Measurements from ENCODE around the gene TGFBR3. TPM values are rescaled to one million over a fixed set of nuclear protein-coding genes. Genes with fewer than 3 reads are reported as not detected.

Gene TGFBR3
- total and polyA plus RNA-seq, 12 donors: 6.6 to 36.7 (median 24.3) TPM

- H3K27me3 ChIP-seq: peaks cover 0 to 3% (median 0%) of the 10 kb centered on the region in 7 donors
- H3K36me3 ChIP-seq: no peaks in the 10 kb centered on the region
- TF ChIP-seq, protein P1, sequence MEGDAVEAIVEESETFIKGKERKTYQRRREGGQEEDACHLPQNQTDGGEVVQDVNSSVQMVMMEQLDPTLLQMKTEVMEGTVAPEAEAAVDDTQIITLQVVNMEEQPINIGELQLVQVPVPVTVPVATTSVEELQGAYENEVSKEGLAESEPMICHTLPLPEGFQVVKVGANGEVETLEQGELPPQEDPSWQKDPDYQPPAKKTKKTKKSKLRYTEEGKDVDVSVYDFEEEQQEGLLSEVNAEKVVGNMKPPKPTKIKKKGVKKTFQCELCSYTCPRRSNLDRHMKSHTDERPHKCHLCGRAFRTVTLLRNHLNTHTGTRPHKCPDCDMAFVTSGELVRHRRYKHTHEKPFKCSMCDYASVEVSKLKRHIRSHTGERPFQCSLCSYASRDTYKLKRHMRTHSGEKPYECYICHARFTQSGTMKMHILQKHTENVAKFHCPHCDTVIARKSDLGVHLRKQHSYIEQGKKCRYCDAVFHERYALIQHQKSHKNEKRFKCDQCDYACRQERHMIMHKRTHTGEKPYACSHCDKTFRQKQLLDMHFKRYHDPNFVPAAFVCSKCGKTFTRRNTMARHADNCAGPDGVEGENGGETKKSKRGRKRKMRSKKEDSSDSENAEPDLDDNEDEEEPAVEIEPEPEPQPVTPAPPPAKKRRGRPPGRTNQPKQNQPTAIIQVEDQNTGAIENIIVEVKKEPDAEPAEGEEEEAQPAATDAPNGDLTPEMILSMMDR (IDR thresholded peaks at IDR 0.05): no peak
- H3K9me3 ChIP-seq: no peaks in the 10 kb centered on the region
- peak overlapping the region in 4 of 10 donors; percentile 24 to 53 (median 48) for H3K27ac ChIP-seq
- intact Hi-C loops (cut with DNase I): no loop called here
- no peak for DNase-seq
- WGBS, 2 donors: 48 to 71% methylated on average over 1 of the region's 1 CpG
- ATAC-seq: no peak
- no peak overlapping the region for H3K4me3 ChIP-seq
- H3K4me1 ChIP-seq: peaks cover 0 to 25% (median 0%) of the 10 kb centered on the region in 9 donors
Measured at GRCh38 chr1:91891969-91892368, 6.0 kb upstream of the TGFBR3 start.

DNA sequence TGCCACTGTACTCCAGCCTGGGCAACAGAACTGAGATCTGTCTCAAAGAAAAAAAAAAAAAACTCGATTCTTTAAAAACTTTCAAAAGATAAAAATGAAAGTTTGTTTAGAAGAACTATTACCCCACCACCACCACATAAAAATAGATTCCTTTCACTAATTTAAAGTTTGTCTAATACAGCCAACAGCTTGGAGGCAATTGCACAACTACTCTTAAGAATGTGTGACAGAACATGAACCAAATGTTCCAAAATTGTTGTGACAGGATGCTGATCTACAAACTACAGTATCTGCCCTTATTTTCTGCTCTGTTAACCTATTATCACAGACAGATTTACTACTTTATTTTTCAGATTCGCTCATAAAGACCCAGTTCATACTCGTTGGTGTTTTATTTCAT lies 5.5 kb upstream of the TGFBR3 start:
- intact Hi-C loops (cut with DNase I): no loop called here
- 48 to 72% methylated on average over 3 of the region's 3 CpGs for WGBS, 2 donors
- DNase-seq: no peak
- Histone ChIP-seq H3K36me3 (no peaks in the 10 kb centered on the region), H3K27me3 (peaks cover 0 to 8% (median 0%) of the 10 kb centered on the region in 7 donors), H3K27ac (peak overlapping the region in 6 of 10 donors; percentile 24 to 61 (median 48)), H3K9me3 (no peaks in the 10 kb centered on the region), H3K4me3 (no peak overlapping the region), H3K4me1 (peaks cover 0 to 29% (median 3%) of the 10 kb centered on the region in 9 donors)
- peak in 6 of 8 donors; percentile 25 to 63 (median 40) for ATAC-seq
- TF ChIP-seq, protein P1 (IDR thresholded peaks at IDR 0.05): no peak

DNA sequence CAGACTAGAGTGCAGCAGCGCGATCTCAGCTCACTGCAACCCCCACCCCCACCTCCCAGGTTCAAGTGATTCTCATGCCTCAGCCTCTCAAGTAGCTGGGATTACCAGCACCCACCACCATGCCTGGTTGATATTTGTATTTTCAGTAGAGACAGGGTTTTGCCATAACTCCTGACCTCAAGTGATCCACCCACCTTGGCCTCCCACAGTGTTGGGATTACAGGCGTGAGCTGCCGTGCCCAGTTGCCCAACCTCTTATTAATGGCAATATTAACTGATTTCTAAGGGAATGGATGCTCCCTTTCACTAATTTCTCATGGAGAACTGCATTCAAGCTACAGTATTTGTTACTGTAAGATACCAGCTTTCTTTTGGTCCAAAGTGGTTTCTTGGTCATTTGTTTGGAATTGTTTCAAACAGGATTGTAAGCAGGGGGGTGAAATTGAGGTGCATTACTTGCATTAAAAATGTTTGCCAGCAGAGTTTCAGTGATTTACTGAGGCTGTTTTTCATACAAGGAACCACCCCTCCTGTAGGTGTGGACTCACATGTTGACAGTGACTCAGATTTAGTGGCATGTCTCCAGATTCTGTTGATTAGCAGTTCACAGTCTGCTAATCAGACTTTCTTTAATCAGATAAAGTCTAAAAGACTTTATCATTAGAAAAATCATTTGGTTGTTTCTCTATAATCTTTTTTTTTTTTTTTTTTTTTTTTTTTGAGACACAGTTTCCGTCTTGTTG lies 3.9 kb upstream of the TGFBR3 start:
- 89 to 97% methylated on average over 5 of the region's 5 CpGs for whole genome bisulfite sequencing, 2 donors
- no peak for ATAC-seq
- H3K27ac ChIP-seq: no peak overlapping the region

DNA sequence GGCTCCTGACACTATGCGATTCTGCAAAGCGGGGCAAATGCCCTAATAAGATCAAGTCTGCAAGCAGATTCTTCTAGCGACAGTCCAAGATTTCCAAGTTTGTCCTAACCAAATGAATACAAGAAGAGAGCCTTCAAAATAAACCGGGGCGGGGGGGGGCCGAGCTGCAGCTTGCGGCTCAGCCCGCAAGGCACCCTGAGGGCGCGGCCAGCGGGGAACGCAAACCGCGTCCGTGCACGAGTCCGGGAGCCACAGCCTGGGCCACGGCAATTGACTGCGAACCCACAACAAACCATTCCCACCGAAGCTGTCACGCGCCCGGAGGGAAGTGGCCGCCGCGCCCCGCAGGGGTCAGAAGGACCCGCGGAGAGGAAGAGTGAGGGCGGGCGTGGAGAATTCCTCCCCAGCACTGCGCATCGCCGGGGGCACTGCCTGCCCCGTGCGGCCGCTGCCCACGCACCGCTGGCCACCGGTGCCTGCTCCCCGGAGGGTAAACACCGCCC lies 687 bp downstream of the TGFBR3 start:
- peaks cover 0 to 44% (median 0%) of the 10 kb centered on the region in 7 donors for H3K27me3 ChIP-seq
- no peaks in the 10 kb centered on the region for H3K9me3 ChIP-seq
- intact Hi-C loops (cut with DNase I): loop anchor here in 8 of 10 donors (2.0 to 10.0 kb wide), 12 partner anchors 38 to 330 kb away; no protein-coding TSS in a partner anchor
- ATAC-seq (peak; percentile 13 to 37 (median 27)), DNase-seq (peak; percentile 39 to 51)
- peak overlapping the region; percentile 78 to 100 (median 91) for H3K4me3 ChIP-seq
- 1% methylated on average over 42 of the region's 42 CpGs for WGBS, 2 donors
- peaks cover 0 to 49% (median 30%) of the 10 kb centered on the region in 9 donors for H3K4me1 ChIP-seq
- no peaks in the 10 kb centered on the region for H3K36me3 ChIP-seq
- TF ChIP-seq, protein P1 (IDR thresholded peaks at IDR 0.05): no peak
- H3K27ac ChIP-seq: peak overlapping the region; percentile 88 to 98 (median 92)

More for the DNA sequence above, 3.9 kb upstream of the TGFBR3 start:
- H3K4me3 ChIP-seq: no peak overlapping the region
- no peaks in the 10 kb centered on the region for H3K36me3 ChIP-seq
- peaks cover 0 to 36% (median 7%) of the 10 kb centered on the region in 9 donors for H3K4me1 ChIP-seq
- TF ChIP-seq, protein P1 (IDR thresholded peaks at IDR 0.05): no peak
- DNase-seq: no peak
- intact Hi-C loops (cut with DNase I): loop anchor here in 8 of 10 donors (5.0 to 10.0 kb wide), 11 partner anchors 43 to 335 kb away; no protein-coding TSS in a partner anchor
- H3K9me3 ChIP-seq: no peaks in the 10 kb centered on the region
- H3K27me3 ChIP-seq: peaks cover 0 to 23% (median 0%) of the 10 kb centered on the region in 7 donors
